Mucosa of rectum (tissue), 2 donors: ENCODE results near the gene BTBD16.

Experiments used
- H3K27ac ChIP-seq, 2 donors: one replicate each; pipeline ENCODE4 v1.7.0; 2013; ENCODE audit warnings: inconsistent platforms in 2 of 2, low read depth in 2 of 2, low read length in 2 of 2
- H3K27me3 ChIP-seq, 2 donors: one replicate each; pipeline ENCODE4 v1.7.0; 2013; ENCODE audit warnings: low read length in 2 of 2; ENCODE audit not compliant: control insufficient read depth in 2 of 2, insufficient read depth in 2 of 2
- H3K36me3 ChIP-seq, 2 donors: one replicate each; pipeline ENCODE4 v1.7.0; 2013; ENCODE audit warnings: low read length in 2 of 2; ENCODE audit not compliant: control insufficient read depth in 2 of 2, insufficient read depth in 2 of 2
- H3K4me1 ChIP-seq, 2 donors: one replicate each; pipeline ENCODE4 v1.7.0; 2013; ENCODE audit warnings: low read length in 2 of 2, mild to moderate bottlenecking in 1 of 2; ENCODE audit not compliant: control insufficient read depth in 2 of 2, insufficient read depth in 2 of 2
- H3K4me3 ChIP-seq, 2 donors: one replicate each; pipeline ENCODE4 v1.7.0; 2013; ENCODE audit warnings: low read length in 2 of 2
- H3K9ac ChIP-seq, 2 donors: one replicate each; pipeline ENCODE4 v1.7.0; 2013; ENCODE audit warnings: low read length in 2 of 2, low read depth in 1 of 2, mild to moderate bottlenecking in 1 of 2
- H3K9me3 ChIP-seq, 2 donors: one replicate each; pipeline ENCODE4 v1.7.0; 2013; ENCODE audit warnings: low read length in 2 of 2; ENCODE audit not compliant: control insufficient read depth in 2 of 2
- donor health status: healthy.
- donor health status: Normal muscosa, but diverticular disease.

BTBD16 gene

DNA sequence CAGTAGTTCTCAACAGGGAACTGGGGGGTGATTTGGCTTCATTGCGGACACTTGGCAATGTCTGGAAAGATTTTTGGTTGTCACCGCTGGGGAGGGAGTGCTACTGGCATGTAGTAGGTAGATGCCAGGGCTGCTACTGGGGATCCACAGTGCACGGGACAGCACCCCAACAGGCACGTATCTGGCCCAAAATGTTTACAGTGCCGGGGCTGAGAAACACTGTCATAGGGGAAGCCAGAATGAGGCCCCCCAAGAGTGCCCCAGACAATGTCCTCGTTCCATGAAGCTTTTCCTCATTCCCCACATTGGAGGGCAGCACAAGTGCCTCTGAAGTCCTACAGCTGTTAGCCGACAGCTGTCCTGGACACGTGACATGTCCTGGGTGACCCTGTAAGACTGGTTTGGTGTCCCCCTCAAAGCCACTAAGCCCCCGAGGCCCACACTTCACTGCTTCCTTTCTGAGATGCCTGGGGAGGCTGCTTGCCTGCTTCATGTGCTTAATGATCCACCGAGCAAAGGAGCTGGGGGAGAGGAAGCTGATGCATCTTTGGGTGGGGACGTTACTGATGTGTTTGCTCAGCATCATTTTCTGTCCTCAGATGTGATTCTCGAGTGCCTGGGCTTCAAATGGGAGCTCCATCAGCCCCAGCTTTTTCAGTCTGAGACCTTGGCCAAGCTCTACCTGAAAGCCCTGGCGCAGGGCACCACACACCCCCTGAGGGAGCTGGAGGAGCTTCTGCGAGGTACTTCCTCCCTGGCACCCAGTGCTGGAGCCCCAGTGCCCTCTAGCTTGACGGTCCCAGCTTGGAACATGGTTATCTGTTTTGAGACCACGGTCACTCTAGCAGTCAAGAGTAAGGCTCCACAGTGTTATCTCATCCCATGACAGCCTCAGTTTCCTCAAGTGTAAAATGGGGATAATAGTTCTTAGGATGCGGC is 14.7 kb downstream of the BTBD16 start:
- Histone ChIP-seq H3K27me3 (no peaks in the 10 kb centered on the region), H3K36me3 (no peaks in the 10 kb centered on the region), H3K27ac (no peak overlapping the region), H3K9ac (no peak overlapping the region), H3K9me3 (no peaks in the 10 kb centered on the region), H3K4me1 (no peaks in the 10 kb centered on the region), H3K4me3 (no peak overlapping the region)

DNA sequence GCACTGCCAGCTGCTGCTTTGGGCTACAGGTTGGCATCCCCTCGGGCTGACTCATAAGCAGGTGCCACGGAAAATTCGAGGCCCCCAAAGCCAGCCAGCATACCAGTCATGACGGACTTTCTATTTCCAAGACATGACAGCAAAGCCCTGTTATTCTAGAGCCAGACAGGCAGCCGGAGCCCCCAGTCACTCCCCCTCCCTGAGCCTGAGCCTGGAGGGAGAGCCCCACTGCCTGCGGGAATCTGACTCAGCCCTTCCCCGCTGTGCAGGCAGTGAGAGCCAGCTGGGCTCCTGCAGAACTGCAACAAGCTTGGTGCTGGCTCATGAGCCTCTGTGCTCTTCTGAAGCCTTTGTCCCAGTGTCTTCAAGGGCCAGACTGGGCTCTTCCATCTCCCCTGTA is 15.8 kb downstream of the BTBD16 start:
- Histone ChIP-seq H3K4me1 (no peaks in the 10 kb centered on the region), H3K27me3 (no peaks in the 10 kb centered on the region), H3K27ac (no peak overlapping the region), H3K4me3 (no peak overlapping the region), H3K36me3 (no peaks in the 10 kb centered on the region), H3K9me3 (no peaks in the 10 kb centered on the region), H3K9ac (no peak overlapping the region)

DNA sequence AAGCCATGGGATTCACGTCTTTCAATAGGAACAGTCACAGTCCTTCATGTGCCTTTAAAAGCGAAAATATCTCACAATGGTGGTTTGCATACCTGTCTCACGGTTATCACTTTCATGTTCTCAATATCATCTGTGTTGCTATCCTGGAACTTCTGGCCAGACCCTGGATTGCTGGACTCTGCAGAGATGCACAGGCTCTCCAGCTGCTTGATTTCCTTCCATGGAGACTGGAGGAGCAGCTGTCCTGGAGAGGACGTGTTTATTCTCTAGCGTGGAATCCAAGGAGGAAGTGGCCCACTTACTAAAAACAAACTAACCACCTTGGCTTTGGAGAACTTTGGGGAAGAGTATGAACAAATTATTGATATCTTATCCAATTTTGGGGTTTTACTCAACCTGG is 16.5 kb downstream of the BTBD16 start:
- Histone ChIP-seq H3K4me3 (no peak overlapping the region), H3K36me3 (no peaks in the 10 kb centered on the region), H3K27me3 (no peaks in the 10 kb centered on the region), H3K9ac (no peak overlapping the region), H3K9me3 (no peaks in the 10 kb centered on the region), H3K27ac (no peak overlapping the region), H3K4me1 (no peaks in the 10 kb centered on the region)

- H3K36me3 ChIP-seq: no peaks in the 10 kb centered on the region
- no peak overlapping the region for H3K27ac ChIP-seq
- no peak overlapping the region for H3K9ac ChIP-seq
- no peaks in the 10 kb centered on the region for H3K27me3 ChIP-seq
- no peak overlapping the region for H3K4me3 ChIP-seq
- no peaks in the 10 kb centered on the region for H3K9me3 ChIP-seq
- no peaks in the 10 kb centered on the region for H3K4me1 ChIP-seq
Measured at GRCh38 chr10:122288262-122288661, 17.2 kb downstream of the BTBD16 start.

DNA sequence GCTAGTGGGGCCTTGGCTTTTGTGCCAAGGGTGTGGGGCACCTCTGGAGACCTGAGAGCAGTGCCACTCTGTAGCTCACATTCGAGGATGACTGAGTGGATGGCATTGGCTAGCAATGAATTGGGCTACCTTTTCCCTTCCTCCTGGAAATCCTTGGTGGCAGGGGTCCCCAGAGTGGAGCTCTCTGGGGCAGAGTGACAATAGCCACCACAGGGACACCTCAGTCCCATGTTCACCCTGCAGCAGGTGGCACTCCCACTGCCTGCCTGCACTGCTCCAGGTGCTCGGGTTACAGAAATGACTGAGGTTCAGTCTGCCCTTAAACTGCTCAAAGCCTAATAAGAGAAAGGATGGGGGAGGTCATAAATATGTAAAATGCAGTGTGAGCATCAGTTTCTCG is 17.8 kb downstream of the BTBD16 start:
- Histone ChIP-seq H3K36me3 (no peaks in the 10 kb centered on the region), H3K9me3 (no peaks in the 10 kb centered on the region), H3K9ac (no peak overlapping the region), H3K4me1 (no peaks in the 10 kb centered on the region), H3K4me3 (no peak overlapping the region), H3K27ac (no peak overlapping the region), H3K27me3 (no peaks in the 10 kb centered on the region)

DNA sequence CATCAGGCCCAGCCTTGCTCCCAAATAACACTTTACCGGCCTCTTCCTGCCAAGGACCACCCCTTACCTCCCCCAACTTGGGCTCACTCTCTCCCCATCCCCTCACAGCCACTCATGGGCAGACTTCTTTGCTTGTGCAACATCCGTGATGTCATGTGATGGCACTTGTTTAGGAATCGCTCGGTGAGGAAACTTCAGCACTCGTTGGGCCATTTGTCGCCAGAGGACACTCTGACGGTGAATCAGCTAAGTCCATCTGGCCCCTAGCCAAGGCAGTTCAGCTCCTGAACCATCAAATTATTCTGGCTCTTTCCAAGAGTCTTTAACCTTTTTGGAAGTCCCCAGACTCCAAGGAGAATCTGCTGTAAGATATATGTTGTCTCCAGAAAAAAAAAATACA is 19.2 kb downstream of the BTBD16 start:
- H3K9ac ChIP-seq: no peak overlapping the region
- H3K27me3 ChIP-seq: no peaks in the 10 kb centered on the region
- H3K4me3 ChIP-seq: no peak overlapping the region
- no peaks in the 10 kb centered on the region for H3K9me3 ChIP-seq
- no peak overlapping the region for H3K27ac ChIP-seq
- H3K36me3 ChIP-seq: no peaks in the 10 kb centered on the region
- no peaks in the 10 kb centered on the region for H3K4me1 ChIP-seq

DNA sequence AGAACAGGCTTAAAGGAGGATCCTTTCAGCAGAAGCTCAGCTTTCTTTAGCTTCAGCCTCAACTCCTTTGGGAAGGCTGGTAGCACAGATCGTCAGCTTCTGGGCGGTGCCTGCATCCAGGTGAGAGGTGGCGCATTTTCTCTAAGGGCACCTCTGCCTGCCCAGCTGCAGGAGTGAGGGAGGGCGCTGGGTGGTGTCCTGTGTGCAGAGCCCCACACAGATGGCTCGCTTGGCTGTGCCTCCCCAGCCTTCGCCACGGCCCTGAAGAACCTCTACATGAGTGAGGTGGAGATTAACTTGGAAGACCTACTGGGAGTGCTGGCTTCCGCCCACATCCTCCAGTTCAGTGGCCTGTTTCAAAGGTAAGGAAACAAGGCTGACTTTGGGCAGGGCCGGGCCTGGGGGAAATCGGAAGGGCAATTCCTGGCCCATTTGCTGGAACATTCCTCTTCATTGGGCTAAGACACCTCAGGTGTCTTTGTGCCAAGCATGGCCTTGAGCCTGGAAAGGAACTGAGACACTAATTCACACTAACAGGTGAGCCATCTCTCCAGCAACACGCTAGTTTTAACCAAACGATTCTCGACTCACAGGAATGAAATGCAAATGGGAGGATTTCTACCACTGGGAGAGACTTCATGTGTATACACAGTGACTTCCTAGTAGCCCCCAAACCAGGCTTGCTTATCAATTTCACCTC is 19.9 kb downstream of the BTBD16 start:
- H3K27ac ChIP-seq: no peak overlapping the region
- no peaks in the 10 kb centered on the region for H3K36me3 ChIP-seq
- H3K27me3 ChIP-seq: no peaks in the 10 kb centered on the region
- no peak overlapping the region for H3K9ac ChIP-seq
- H3K9me3 ChIP-seq: no peaks in the 10 kb centered on the region
- H3K4me3 ChIP-seq: no peak overlapping the region
- no peaks in the 10 kb centered on the region for H3K4me1 ChIP-seq

DNA sequence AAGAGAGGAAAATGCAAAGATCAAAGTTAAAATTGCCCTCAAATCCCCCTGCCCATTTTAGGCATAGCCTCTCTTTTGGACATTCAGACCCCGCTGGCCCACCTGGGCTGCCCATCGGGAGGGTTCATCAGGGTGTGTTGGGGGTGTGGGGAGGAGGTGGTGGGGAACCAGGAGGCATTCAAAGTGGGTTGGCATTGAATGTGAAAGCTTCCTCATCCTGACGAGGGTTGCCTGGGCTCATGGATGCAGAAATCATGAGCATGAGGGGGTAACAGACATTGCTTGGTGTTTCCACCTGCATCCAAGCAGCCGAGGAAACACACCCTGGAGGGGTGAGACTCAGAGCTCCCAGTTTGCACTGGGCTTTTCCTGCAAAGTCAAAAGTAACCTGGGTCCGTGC is 20.6 kb downstream of the BTBD16 start:
- no peaks in the 10 kb centered on the region for H3K36me3 ChIP-seq
- no peak overlapping the region for H3K27ac ChIP-seq

DNA sequence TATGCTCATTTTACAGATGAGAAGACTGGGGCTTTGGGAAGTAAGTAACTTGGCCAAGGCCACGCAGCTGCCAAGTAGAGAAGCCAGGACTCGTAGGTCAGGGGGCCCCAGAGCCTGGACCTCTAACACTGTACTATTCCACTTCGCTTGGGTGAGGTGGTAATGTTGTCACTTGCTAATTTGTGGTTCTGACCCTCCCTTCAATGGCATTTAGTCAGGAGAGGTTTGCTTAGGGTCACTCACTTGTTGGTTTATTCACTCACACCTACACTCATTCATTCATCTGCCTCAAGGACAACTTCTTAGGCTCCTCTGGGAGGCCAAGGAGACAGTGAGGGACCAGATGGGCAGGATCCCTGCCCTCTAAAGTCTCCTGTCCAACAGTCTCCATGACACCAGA is 21.3 kb downstream of the BTBD16 start:
- Histone ChIP-seq H3K4me3 (no peak overlapping the region), H3K27ac (no peak overlapping the region), H3K27me3 (no peaks in the 10 kb centered on the region), H3K9ac (no peak overlapping the region), H3K4me1 (no peaks in the 10 kb centered on the region), H3K9me3 (no peaks in the 10 kb centered on the region), H3K36me3 (no peaks in the 10 kb centered on the region)

More for the DNA sequence above, 20.6 kb downstream of the BTBD16 start:
- Histone ChIP-seq H3K9me3 (no peaks in the 10 kb centered on the region), H3K27me3 (no peaks in the 10 kb centered on the region), H3K4me3 (no peak overlapping the region), H3K9ac (no peak overlapping the region), H3K4me1 (no peaks in the 10 kb centered on the region)

DNA sequence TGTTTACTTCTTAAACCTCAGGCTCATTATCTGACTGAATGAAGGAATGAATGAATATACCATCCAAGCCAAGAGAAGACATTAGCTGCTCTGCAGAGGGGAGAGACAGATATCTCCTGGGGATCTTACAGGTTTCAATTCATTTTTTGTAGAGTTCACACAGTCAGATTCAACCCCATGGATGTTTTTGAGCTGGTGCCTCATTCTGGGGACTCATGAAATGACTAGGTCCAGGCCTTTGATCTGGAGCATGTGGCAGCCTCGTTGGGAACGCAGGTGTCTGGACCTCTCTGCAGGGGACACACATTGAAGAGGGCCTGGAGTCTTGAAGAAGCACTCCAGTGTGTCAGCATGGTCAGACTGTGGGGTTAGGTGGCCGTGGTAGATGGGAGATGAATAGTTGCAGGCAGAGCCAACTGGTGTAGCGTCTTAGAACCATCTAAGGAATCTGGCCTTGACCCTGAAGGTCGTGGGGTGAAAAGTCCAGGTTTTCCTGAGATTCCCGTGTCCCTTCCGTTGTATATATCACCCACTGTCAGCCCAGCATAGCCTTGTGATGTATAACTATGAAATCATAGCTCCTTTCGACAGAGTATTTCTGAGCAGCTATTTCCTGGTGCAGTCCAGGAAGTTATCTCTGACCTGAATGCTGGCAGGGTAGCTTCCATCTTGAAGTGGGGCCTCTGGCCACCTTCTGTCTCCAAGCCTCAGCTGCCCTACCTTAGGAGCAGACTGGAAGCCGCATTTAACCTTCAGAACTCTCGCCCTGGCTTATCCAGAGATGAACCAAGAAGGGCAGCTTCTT is 22.3 kb downstream of the BTBD16 start:
- Histone ChIP-seq H3K4me1 (no peaks in the 10 kb centered on the region), H3K4me3 (no peak overlapping the region), H3K27me3 (no peaks in the 10 kb centered on the region), H3K9me3 (no peaks in the 10 kb centered on the region), H3K27ac (no peak overlapping the region), H3K9ac (no peak overlapping the region), H3K36me3 (no peaks in the 10 kb centered on the region)
